Testis (tissue), 3 donors: ENCODE measurements around the gene YJEFN3. TPM values are rescaled to one million over a fixed set of nuclear protein-coding genes. Genes with fewer than 3 reads are reported as not detected.
A peak's percentile ranks its signal among the peaks of the same experiment; 100 is the strongest.

ENCODE experiments used
- DNase-seq: peaks from one replicate; pipeline ENCODE4 v3.0.0-alpha.2; 2019
- H3K27ac ChIP-seq, 2 donors: fragments of 200-600 bp; sonication (generic); one replicate each; pipeline ENCODE4 v1.5.1; 2019
- H3K27me3 ChIP-seq: fragments of 200-600 bp; sonication (generic); one replicate; pipeline ENCODE4 v1.5.1; 2019
- H3K36me3 ChIP-seq: fragments of 200-600 bp; sonication (generic); one replicate; pipeline ENCODE4 v1.5.1; 2017; ENCODE audit warnings: low read depth; ENCODE audit errors: missing control alignments
- H3K4me1 ChIP-seq: fragments of 200-600 bp; sonication (generic); one replicate; pipeline ENCODE4 v1.5.1; 2019
- H3K4me3 ChIP-seq, 2 donors: fragments of 200-600 bp; sonication (generic); one replicate each; pipeline ENCODE4 v1.5.1; 2017 to 2019
- H3K9me3 ChIP-seq: fragments of 200-600 bp; sonication (generic); one replicate; pipeline ENCODE4 v1.5.1; 2017
- CTCF ChIP-seq, 3 experiments: fragments of 450-650 bp in 2 of 3; fragments of 200-600 bp in 1 of 3; sonication (generic) in 1 of 3; IDR thresholded peaks; one replicate each; pipeline ENCODE4 v1.5.1; 2016 to 2019; ENCODE audit warnings: antibody characterized with exemption in 3 of 3, mild to moderate bottlenecking in 2 of 3, moderate library complexity in 1 of 3
- POLR2A ChIP-seq: fragments of 450-650 bp; IDR thresholded peaks from one replicate; pipeline ENCODE4 v1.6.1; 2017; ENCODE audit warnings: antibody characterized with exemption, mild to moderate bottlenecking, moderate library complexity
- WGBS, 2 donors: methylation state at CpG; one replicate each; pipeline ENCODE4 v1.1.5; 2018; 5-methylcytosine and 5-hydroxymethylcytosine counted together
- intact Hi-C: fragments of 100-400 bp; cut with DNase I; formaldehyde crosslinking; loops from one replicate; pipeline ENCODE4 v1.15.1; 2023; ENCODE audit warnings: low total_unique reads
- polyA plus RNA-seq: library from polyadenylated mRNA; stranded (reverse); fragments of 350-450 nt; fragmentation: Illumina TruSeq; extraction: RNeasy Lipid Tissue Mini Kit (QIAGEN cat#74804); gene quantifications from one replicate; pipeline ENCODE4 v1.2.3, GENCODE V29; 2014; ENCODE audit warnings: low read depth, low replicate concordance; ENCODE audit not compliant: insufficient read depth
- total RNA-seq, 2 donors: library from RNA; depleted of rRNA; stranded (reverse); fragments of >200 nt; gene quantifications; one replicate each; pipeline ENCODE4 v1.2.3, GENCODE V29; 2016

Gene YJEFN3
- total and polyA plus RNA-seq, 3 donors from 2014 or later = 24.2 to 49.1 (median 29.3) TPM

GRCh38 chr19:19531951-19532805 lies 3.5 kb downstream of the YJEFN3 start:
- TF ChIP-seq POLR2A = no peak
- peak; percentile 84 to 97 (median 89) for TF ChIP-seq CTCF (IDR thresholded peaks at IDR 0.05)
- DNase-seq = peak; percentile 90
- Histone ChIP-seq H3K4me3 (no peak overlapping the region), H3K27ac (no peak overlapping the region), H3K9me3 (no peaks in the 10 kb centered on the region), H3K36me3 (no peaks in the 10 kb centered on the region), H3K4me1 (peaks cover 10% of the 10 kb centered on the region), H3K27me3 (no peaks in the 10 kb centered on the region)
- intact Hi-C loops = loop anchor here (5.0 kb wide), 1 partner anchor 115 kb away; no protein-coding TSS in a partner anchor
- 32 to 51% methylated on average over 18 to 48 of the region's 48 CpGs for WGBS, 2 donors

DNA sequence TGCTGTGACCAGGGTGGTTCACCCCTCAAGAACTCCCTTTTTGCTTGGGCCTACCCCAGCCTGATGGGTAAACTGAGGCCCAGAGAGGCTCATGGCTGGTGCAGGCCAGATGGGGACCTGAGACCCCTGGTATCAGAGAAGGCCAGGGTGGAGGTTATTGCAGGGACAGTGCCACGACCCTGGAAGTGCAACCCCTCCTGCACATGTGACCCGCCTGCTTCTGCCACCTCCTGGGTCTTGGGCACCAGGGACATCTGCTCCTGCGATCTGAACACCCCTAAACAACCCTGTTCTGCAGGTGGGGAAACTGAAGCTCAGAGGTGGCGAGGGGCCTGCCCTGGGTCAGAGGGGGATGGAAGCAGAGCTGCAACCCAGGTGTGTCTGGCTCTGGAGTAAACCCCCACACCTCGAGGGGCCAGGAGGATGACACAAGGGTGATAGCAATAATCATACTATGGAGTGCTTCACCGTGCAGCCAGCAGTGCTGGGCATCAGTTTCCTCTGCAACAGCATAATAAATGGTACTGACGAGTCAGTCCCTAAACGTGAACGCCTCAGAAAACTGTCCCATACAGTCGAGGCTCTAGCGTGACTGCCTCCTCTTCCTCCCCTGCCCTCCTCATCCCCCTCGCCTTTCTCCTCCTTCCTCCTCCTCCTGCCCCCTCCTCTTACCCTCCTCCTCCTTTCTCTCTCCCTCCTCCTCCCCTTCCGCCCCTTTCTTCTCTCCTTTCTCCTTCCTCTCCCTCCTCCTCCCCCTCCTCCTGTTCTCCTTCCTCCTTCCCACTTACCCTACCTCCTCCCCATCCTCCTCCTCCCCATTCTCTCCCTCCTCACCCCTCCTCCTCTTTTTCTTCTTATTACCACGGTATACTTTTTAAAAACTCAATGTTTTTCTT lies 4.3 kb downstream of the YJEFN3 start:
- H3K36me3 ChIP-seq = no peaks in the 10 kb centered on the region
- no peak for TF ChIP-seq CTCF (IDR thresholded peaks at IDR 0.05)
- H3K27me3 ChIP-seq = no peaks in the 10 kb centered on the region
- 73 to 81% methylated on average over 12 to 14 of the region's 14 CpGs for WGBS, 2 donors
- intact Hi-C loops = loop anchor here (5.0 kb wide), 1 partner anchor 114 kb away; no protein-coding TSS in a partner anchor
- no peak overlapping the region for H3K27ac ChIP-seq
- peaks cover 13% of the 10 kb centered on the region for H3K4me1 ChIP-seq
- H3K9me3 ChIP-seq = no peaks in the 10 kb centered on the region
- H3K4me3 ChIP-seq = no peak overlapping the region
- DNase-seq = no peak

DNA sequence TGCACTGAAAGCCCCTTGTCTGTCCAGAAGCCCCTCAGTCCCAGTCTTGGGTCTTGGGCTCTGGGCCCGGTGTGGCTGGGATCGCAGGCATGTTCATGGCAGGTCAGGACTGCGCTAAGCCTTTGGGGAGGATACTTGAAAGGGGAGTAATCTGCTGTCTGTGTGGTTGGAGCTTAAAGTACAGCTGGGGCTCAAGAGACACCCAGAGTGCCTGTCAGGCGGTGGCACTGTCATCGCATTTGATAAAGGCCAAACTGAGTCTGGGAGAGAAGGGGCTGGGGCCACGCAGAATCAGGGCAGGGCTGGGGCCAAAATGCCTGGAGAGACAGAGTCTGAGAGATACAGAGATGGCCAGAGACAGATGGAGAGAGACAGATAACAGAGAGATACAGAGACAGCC lies 5.1 kb downstream of the YJEFN3 start:
- Histone ChIP-seq H3K4me1 (peaks cover 21% of the 10 kb centered on the region), H3K27me3 (no peaks in the 10 kb centered on the region), H3K4me3 (no peak overlapping the region), H3K36me3 (no peaks in the 10 kb centered on the region), H3K9me3 (no peaks in the 10 kb centered on the region), H3K27ac (no peak overlapping the region)
- TF ChIP-seq POLR2A = no peak
- no peak for TF ChIP-seq CTCF (IDR thresholded peaks at IDR 0.05)
- intact Hi-C loops = loop anchor here (5.0 kb wide), 1 partner anchor 113 kb away; no protein-coding TSS in a partner anchor
- WGBS, 2 donors = 86 to 95% methylated on average over 6 of the region's 6 CpGs
- DNase-seq = no peak

- Histone ChIP-seq H3K4me1 (peaks cover 22% of the 10 kb centered on the region), H3K27ac (no peak overlapping the region), H3K27me3 (no peaks in the 10 kb centered on the region), H3K36me3 (no peaks in the 10 kb centered on the region), H3K4me3 (no peak overlapping the region), H3K9me3 (no peaks in the 10 kb centered on the region)
- WGBS, 2 donors = 80 to 87% methylated on average over 19 to 27 of the region's 27 CpGs
- no peak for DNase-seq
- no peak for TF ChIP-seq CTCF (IDR thresholded peaks at IDR 0.05)
- no peak for TF ChIP-seq POLR2A
- intact Hi-C loops = loop anchor here (5.0 kb wide), 1 partner anchor 113 kb away; no protein-coding TSS in a partner anchor
These were observed 6.0 kb downstream of the YJEFN3 start for GRCh38 chr19:19534556-19535265.
